Smooth muscle cell (in vitro differentiated cells): Measurements from ENCODE around the gene LGR4. TPM values are rescaled to one million over a fixed set of nuclear protein-coding genes. Genes with fewer than 3 reads are reported as not detected.

Experiments
- DNase-seq: peaks from one replicate; lab custom pipeline; 2025; ENCODE audit not compliant: unreplicated experiment; lab: John Stamatoyannopoulos, UW
- H2AFZ ChIP-seq: fragments of 200-600 bp; sonication (generic); 2 replicates; pipeline ENCODE4 v1.6.0; 2016; ENCODE audit warnings: antibody characterized with exemption, low read depth, mild to moderate bottlenecking
- H3F3A ChIP-seq: fragments of 200-600 bp; sonication (generic); 2 replicates; pipeline ENCODE4 v1.6.0; 2017; ENCODE audit warnings: antibody characterized with exemption, low read depth
- H3K27ac ChIP-seq: fragments of 200-600 bp; sonication (generic); 2 replicates; pipeline ENCODE4 v1.5.1; 2016; ENCODE audit warnings: low read depth, mild to moderate bottlenecking
- H3K27me3 ChIP-seq: fragments of 200-600 bp; sonication (generic); 2 replicates; pipeline ENCODE4 v1.6.1; 2016; ENCODE audit warnings: low read depth, mild to moderate bottlenecking
- H3K36me3 ChIP-seq: fragments of 200-600 bp; sonication (generic); 2 replicates; pipeline ENCODE4 v1.5.1; 2016; ENCODE audit warnings: low read depth
- H3K4me1 ChIP-seq: fragments of 200-600 bp; sonication (generic); 2 replicates; pipeline ENCODE4 v1.5.1; 2016; ENCODE audit warnings: low read depth
- H3K4me2 ChIP-seq: fragments of 200-600 bp; sonication (generic); 2 replicates; pipeline ENCODE4 v1.6.0; 2016; ENCODE audit warnings: mild to moderate bottlenecking
- H3K4me3 ChIP-seq: fragments of 200-600 bp; sonication (generic); 2 replicates; pipeline ENCODE4 v1.5.1; 2016; ENCODE audit warnings: mild to moderate bottlenecking
- H3K79me2 ChIP-seq: fragments of 200-600 bp; sonication (generic); 2 replicates; pipeline ENCODE4 v1.6.0; 2016; ENCODE audit warnings: low read depth, mild to moderate bottlenecking
- H3K9ac ChIP-seq: fragments of 200-600 bp; sonication (generic); 2 replicates; pipeline ENCODE4 v1.6.0; 2016; ENCODE audit warnings: low read depth
- H3K9me3 ChIP-seq: fragments of 200-600 bp; sonication (generic); replicated peaks from 2 replicates; pipeline ENCODE4 v1.5.1; 2016; ENCODE audit warnings: low read depth
- H4K20me1 ChIP-seq: fragments of 200-600 bp; sonication (generic); 2 replicates; pipeline ENCODE4 v1.6.0; 2016; ENCODE audit warnings: low read depth
- WGBS: methylation state at CpG from one replicate; pipeline ENCODE4 v1.1.7; 2016; ENCODE audit warnings: low lambda C conversion rate; 5-methylcytosine and 5-hydroxymethylcytosine counted together
- polyA plus RNA-seq: library from polyadenylated mRNA; unstranded; fragments of >200 nt; fragmentation: Nextera tagmentation; extraction: Ambion mirVana; gene quantifications from 2 replicates; pipeline ENCODE4 v1.2.1, GENCODE V29; 2016
- total RNA-seq: library from RNA; depleted of rRNA; stranded (reverse); fragments of >200 nt; gene quantifications from 2 replicates; pipeline ENCODE4 v1.2.3, GENCODE V29; 2014
- TF ChIP-seq, protein P1 (sequence below): fragments of 200-600 bp; sonication (generic); IDR thresholded peaks from 2 replicates; pipeline ENCODE4 v1.5.1; 2017; ENCODE audit warnings: borderline replicate concordance, mild to moderate bottlenecking, antibody characterized with exemption; ENCODE audit not compliant: insufficient read depth, poor library complexity, severe bottlenecking

The LGR4 gene
- total and polyA plus RNA-seq, 2 experiments from 2014 or later, result 21.4 to 96.5 TPM

GRCh38 chr11:27487706-27488105 is 15.1 kb upstream of the LGR4 start:
- Histone ChIP-seq H3K79me2 (no peaks in the 10 kb centered on the region), H3K27me3 (no peaks in the 10 kb centered on the region), H3K4me2 (no peak overlapping the region), H3K4me3 (no peak overlapping the region), H2AFZ (no peak overlapping the region), H3K9ac (no peak overlapping the region), H3K36me3 (peaks cover 3% of the 10 kb centered on the region), H4K20me1 (no peaks in the 10 kb centered on the region), H3K9me3 (no peaks in the 10 kb centered on the region), H3F3A (peaks cover 3% of the 10 kb centered on the region), H3K27ac (no peak overlapping the region), H3K4me1 (no peaks in the 10 kb centered on the region)
- DNase-seq, result no peak
- TF ChIP-seq, protein P1, sequence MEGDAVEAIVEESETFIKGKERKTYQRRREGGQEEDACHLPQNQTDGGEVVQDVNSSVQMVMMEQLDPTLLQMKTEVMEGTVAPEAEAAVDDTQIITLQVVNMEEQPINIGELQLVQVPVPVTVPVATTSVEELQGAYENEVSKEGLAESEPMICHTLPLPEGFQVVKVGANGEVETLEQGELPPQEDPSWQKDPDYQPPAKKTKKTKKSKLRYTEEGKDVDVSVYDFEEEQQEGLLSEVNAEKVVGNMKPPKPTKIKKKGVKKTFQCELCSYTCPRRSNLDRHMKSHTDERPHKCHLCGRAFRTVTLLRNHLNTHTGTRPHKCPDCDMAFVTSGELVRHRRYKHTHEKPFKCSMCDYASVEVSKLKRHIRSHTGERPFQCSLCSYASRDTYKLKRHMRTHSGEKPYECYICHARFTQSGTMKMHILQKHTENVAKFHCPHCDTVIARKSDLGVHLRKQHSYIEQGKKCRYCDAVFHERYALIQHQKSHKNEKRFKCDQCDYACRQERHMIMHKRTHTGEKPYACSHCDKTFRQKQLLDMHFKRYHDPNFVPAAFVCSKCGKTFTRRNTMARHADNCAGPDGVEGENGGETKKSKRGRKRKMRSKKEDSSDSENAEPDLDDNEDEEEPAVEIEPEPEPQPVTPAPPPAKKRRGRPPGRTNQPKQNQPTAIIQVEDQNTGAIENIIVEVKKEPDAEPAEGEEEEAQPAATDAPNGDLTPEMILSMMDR, result no peak
- 82% methylated on average over 6 of the region's 6 CpGs for WGBS

- Histone ChIP-seq H3K9ac (no peak overlapping the region), H3K4me2 (no peak overlapping the region), H3K79me2 (no peaks in the 10 kb centered on the region), H4K20me1 (no peaks in the 10 kb centered on the region), H3K27ac (no peak overlapping the region), H3K4me1 (no peaks in the 10 kb centered on the region), H3F3A (peaks cover 3% of the 10 kb centered on the region), H3K9me3 (no peaks in the 10 kb centered on the region), H3K27me3 (no peaks in the 10 kb centered on the region), H3K36me3 (no peaks in the 10 kb centered on the region), H3K4me3 (no peak overlapping the region), H2AFZ (no peak overlapping the region)
- TF ChIP-seq, protein P1, result peak; percentile 97
- DNase-seq, result no peak
- WGBS, result 26% methylated on average over 4 of the region's 4 CpGs
Measured at GRCh38 chr11:27485930-27486773, 13.6 kb upstream of the LGR4 start.

DNA sequence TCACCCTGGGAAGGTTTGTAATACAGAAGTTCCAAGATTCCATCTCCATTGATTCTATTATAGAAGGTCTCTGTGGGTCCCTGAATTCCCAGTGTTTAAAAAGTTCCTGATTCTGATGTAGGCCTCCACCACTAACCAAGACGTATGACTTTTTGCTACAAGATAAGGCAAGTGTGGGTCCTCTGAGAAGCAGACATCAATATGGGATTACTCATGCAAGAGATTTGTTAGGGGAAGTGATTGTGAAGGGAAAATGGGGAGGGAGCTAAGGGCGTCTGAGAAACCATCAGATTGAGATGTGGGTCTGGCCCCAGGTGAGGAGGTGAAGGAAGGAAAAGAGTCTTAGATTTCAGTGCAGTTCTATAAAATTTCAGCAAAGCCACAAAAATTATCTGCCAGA is 10.2 kb upstream of the LGR4 start:
- Histone ChIP-seq H3F3A (no peaks in the 10 kb centered on the region), H3K36me3 (no peaks in the 10 kb centered on the region), H3K79me2 (no peaks in the 10 kb centered on the region), H4K20me1 (no peaks in the 10 kb centered on the region), H3K9me3 (no peaks in the 10 kb centered on the region), H2AFZ (no peak overlapping the region), H3K4me2 (no peak overlapping the region), H3K4me1 (no peaks in the 10 kb centered on the region), H3K9ac (no peak overlapping the region), H3K27ac (no peak overlapping the region), H3K27me3 (no peaks in the 10 kb centered on the region), H3K4me3 (no peak overlapping the region)
- 22% methylated on average over 2 of the region's 2 CpGs for WGBS
- DNase-seq, result no peak
- TF ChIP-seq, protein P1, result no peak

GRCh38 chr11:27481992-27482391 is 9.4 kb upstream of the LGR4 start:
- Histone ChIP-seq H3K9ac (no peak overlapping the region), H3K79me2 (no peaks in the 10 kb centered on the region), H3K9me3 (no peaks in the 10 kb centered on the region), H3F3A (no peaks in the 10 kb centered on the region), H4K20me1 (no peaks in the 10 kb centered on the region), H3K4me1 (no peaks in the 10 kb centered on the region), H3K27ac (no peak overlapping the region), H3K36me3 (no peaks in the 10 kb centered on the region), H3K27me3 (no peaks in the 10 kb centered on the region), H2AFZ (no peak overlapping the region), H3K4me2 (no peak overlapping the region), H3K4me3 (no peak overlapping the region)
- no peak for DNase-seq
- TF ChIP-seq, protein P1, result no peak
- 94% methylated on average over 4 of the region's 4 CpGs for WGBS
